H4 (cell line): ENCODE data around the gene AMOTL1. TPM values are rescaled to one million over a fixed set of nuclear protein-coding genes. Genes with fewer than 3 reads are reported as not detected.

Experiments used
- DNase-seq: peaks from one replicate; pipeline ENCODE4 v3.0.0-alpha.2; 2015; ENCODE audit warnings: low spot score
- total RNA-seq: library from RNA; depleted of rRNA; stranded (reverse); fragments of >200 nt; shearing (Covaris generic); gene quantifications from 2 replicates; pipeline ENCODE4 v1.2.3, GENCODE V29; 2014

AMOTL1 gene
- total RNA-seq, 1 experiment from 2014 or later: 2.6 TPM

GRCh38 chr11:94768602-94769541, 716 bp downstream of the AMOTL1 start:
- no peak for DNase-seq

GRCh38 chr11:94769880-94770279, 1.7 kb downstream of the AMOTL1 start:
- DNase-seq: no peak

GRCh38 chr11:94770563-94771120, 2.5 kb downstream of the AMOTL1 start:
- DNase-seq: no peak

- peak; percentile 83 for DNase-seq
Observed at GRCh38 chr11:94771390-94771789, 3.2 kb downstream of the AMOTL1 start.

- no peak for DNase-seq
Observed at GRCh38 chr11:94771951-94772350, 3.8 kb downstream of the AMOTL1 start.

- DNase-seq: no peak
Observed at GRCh38 chr11:94773842-94774241, 5.7 kb downstream of the AMOTL1 start.

- DNase-seq: peak; percentile 13
Observed at GRCh38 chr11:94774345-94774744, 6.2 kb downstream of the AMOTL1 start.

GRCh38 chr11:94775567-94776327, 7.6 kb downstream of the AMOTL1 start:
- no peak for DNase-seq

- DNase-seq: no peak
Observed at GRCh38 chr11:94776351-94777321, 8.5 kb downstream of the AMOTL1 start.

GRCh38 chr11:94780432-94780831, 12.3 kb downstream of the AMOTL1 start:
- DNase-seq: no peak

- no peak for DNase-seq
Observed at GRCh38 chr11:94781837-94782236, 13.7 kb downstream of the AMOTL1 start.

- DNase-seq: no peak
Observed at GRCh38 chr11:94782446-94782845, 14.3 kb downstream of the AMOTL1 start.

- no peak for DNase-seq
Observed at GRCh38 chr11:94784884-94785283, 16.7 kb downstream of the AMOTL1 start.

GRCh38 chr11:94785509-94785908, 17.4 kb downstream of the AMOTL1 start:
- DNase-seq: no peak

- peak; percentile 23 for DNase-seq
Observed at GRCh38 chr11:94786264-94787126, 18.3 kb downstream of the AMOTL1 start.

- DNase-seq: no peak
Observed at GRCh38 chr11:94787801-94788200, 19.6 kb downstream of the AMOTL1 start.

GRCh38 chr11:94788396-94788795, 20.2 kb downstream of the AMOTL1 start:
- DNase-seq: no peak

GRCh38 chr11:94790197-94790596, 22.0 kb downstream of the AMOTL1 start:
- no peak for DNase-seq

GRCh38 chr11:94790661-94791180, 22.6 kb downstream of the AMOTL1 start:
- DNase-seq: no peak
